Esophagus squamous epithelium (tissue), 4 donors: ENCODE results near the gene PTPRN2.

ENCODE experiments used
- CTCF ChIP-seq, 6 experiments: fragments of 450-650 bp in 4 of 6; fragments of 200-600 bp in 2 of 6; sonication (generic) in 2 of 6; IDR thresholded peaks; one replicate each; pipeline ENCODE4 v1.5.1; 2016 to 2019; ENCODE audit warnings: antibody characterized with exemption in 6 of 6, mild to moderate bottlenecking in 4 of 6, moderate library complexity in 4 of 6
- POLR2A ChIP-seq, 4 donors: fragments of 450-650 bp; IDR thresholded peaks; one replicate each; pipeline ENCODE4 v1.6.1; 2017; ENCODE audit warnings: antibody characterized with exemption in 4 of 4, mild to moderate bottlenecking in 4 of 4, moderate library complexity in 3 of 4

GRCh38 chr7:158611541-158611940 lies 23.9 kb upstream of the PTPRN2 start:
- no peak for TF ChIP-seq CTCF (IDR thresholded peaks at IDR 0.05)
- TF ChIP-seq POLR2A (IDR thresholded peaks at IDR 0.05): no peak
